GM19193 (cell line): ENCODE measurements around the gene SUPT20H.

Source experiments
- POLR2A ChIP-seq: IDR thresholded peaks from 4 replicates; pipeline ENCODE4 v1.6.1; 2011; ENCODE audit not compliant: insufficient read depth, insufficient read length; ENCODE audit errors: extremely low read depth

SUPT20H gene

DNA sequence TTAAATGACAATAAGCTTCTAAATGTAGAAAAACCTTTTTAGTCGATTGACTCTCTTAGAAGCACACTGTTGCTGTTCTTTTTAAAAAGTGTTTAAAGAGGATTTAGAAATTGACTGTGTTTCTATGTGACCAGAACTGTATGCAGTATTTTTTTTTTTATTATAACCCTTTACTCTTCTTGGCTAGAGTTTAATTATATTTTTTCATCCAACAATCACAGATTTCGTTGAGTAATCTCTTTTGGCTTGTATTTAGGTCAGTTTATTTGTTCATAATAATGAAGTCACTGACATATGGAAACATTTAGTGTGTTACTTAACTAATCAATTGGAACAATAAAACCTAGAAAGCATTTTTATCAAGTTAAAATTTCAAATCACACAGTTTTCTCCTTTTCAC lies 26.1 kb upstream of the SUPT20H start:
- no peak for TF ChIP-seq POLR2A

GRCh38 chr13:37076818-37077217 lies 17.3 kb upstream of the SUPT20H start:
- TF ChIP-seq POLR2A = no peak

- no peak for TF ChIP-seq POLR2A
Measured at GRCh38 chr13:37075164-37075563, 15.7 kb upstream of the SUPT20H start.

DNA sequence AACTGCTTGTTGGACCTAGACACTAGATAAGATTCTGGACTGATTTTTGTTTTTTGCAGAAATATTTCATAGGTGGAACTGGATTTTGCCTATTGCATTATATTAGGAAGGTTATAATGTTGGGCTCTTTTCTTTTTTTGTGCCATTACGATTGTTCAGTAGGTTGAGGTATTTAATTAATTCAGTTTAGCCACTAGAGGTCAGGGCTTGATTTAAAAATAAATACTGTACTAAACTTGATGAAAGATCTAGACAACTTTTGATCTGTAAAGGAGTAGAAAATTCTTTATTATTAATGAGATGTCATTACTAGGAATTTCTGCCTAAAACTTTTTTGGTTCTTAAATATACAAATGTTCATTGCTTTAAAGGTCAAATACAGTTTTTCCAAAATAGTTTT lies 15.2 kb upstream of the SUPT20H start:
- no peak for TF ChIP-seq POLR2A

- no peak for TF ChIP-seq POLR2A
Measured at GRCh38 chr13:37072024-37072423, 12.5 kb upstream of the SUPT20H start.

- TF ChIP-seq POLR2A = no peak
Measured at GRCh38 chr13:37070956-37071355, 11.5 kb upstream of the SUPT20H start.

- TF ChIP-seq POLR2A = no peak
Measured at GRCh38 chr13:37070145-37070695, 10.7 kb upstream of the SUPT20H start.

GRCh38 chr13:37069597-37070103 lies 10.2 kb upstream of the SUPT20H start:
- no peak for TF ChIP-seq POLR2A

DNA sequence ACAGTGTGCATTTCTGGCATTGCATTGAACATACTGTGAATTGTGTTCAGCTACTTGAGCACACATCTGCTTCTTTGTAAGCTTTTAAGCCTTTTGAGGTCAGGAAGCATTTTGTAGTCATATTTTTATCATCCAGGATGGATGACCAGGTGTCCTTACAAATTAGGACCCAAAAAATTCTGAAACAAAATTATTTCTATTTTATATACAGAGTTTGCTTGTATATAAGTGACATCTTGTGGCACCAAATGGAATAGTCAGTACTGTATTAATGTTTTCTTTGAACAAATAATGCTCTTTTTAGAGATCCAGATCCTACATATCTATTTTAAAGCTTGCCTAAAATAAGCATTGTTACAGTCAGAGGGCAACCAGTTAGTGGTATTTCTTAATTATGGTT lies 9.5 kb upstream of the SUPT20H start:
- TF ChIP-seq POLR2A = no peak

- TF ChIP-seq POLR2A = no peak
Measured at GRCh38 chr13:37067874-37068273, 8.4 kb upstream of the SUPT20H start.

DNA sequence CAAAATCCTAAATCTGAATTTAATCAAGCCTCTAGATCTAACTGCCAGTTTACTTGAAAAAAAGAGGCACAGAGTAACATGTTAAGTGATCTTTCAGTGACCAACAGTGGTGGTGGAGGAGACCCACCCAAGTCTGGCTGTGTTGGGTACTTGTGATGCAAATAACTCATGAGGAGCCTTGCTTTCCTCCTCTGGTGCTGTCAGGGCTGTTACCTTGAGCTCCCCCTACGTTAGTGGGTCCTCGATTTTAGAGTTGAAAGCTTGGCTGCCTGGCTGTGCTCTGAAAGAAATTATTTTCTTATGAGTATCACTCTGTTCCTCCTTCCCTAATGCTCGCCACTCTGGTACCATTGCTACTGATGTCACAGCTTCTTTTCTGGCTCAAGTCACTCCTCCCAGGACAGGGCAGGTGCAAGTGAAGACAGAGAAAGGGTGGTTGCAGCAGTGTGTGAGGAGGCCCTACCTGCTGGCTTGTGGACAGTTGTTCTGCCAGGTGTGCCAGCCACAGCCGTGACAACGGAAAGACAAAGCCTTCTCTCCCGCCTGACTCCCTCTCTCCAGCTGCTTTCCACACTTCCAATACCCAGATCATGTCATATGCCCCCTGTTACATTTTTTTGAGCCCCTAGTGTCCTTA lies 6.5 kb upstream of the SUPT20H start:
- no peak for TF ChIP-seq POLR2A

- TF ChIP-seq POLR2A = no peak
Measured at GRCh38 chr13:37059848-37060192, 332 bp upstream of the SUPT20H start.

GRCh38 chr13:37049810-37050209 lies 9.7 kb downstream of the SUPT20H start:
- TF ChIP-seq POLR2A = no peak

DNA sequence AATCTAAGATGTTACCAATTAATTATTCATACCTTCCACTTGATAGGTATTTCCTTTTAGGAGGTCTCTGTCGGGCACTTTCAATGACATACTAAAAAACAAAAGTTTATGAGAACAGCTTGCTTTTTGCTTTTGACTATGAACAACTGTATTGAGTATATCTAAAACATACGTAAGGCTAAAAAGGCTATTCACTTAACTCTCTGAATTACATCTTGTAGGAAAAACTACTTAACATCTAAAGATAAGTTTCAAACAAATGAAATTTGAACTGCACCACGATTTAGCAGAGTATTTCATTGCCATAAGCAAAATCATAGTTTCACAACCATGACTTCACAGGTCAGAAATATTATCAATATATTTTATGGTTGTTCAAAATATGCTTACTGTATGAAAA lies 11.6 kb downstream of the SUPT20H start:
- no peak for TF ChIP-seq POLR2A

DNA sequence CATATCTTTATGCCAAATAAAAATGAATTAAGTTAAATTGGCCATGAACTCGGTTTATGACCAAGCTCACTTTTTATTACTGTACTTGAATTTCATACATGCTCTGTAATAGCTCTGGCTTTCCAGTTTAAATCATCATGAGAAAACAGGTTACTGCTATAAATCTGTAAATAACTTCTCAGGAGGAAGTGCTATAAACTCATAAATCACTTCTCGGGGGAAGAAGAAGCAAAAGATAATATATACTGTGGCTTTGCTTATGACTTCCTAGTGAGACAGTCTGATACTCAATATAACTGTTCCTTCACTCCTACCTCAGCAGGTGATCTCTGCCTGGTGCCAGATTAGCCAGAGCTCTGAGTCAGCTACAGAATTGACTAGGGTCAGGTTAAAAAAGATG lies 12.5 kb downstream of the SUPT20H start:
- TF ChIP-seq POLR2A = no peak

DNA sequence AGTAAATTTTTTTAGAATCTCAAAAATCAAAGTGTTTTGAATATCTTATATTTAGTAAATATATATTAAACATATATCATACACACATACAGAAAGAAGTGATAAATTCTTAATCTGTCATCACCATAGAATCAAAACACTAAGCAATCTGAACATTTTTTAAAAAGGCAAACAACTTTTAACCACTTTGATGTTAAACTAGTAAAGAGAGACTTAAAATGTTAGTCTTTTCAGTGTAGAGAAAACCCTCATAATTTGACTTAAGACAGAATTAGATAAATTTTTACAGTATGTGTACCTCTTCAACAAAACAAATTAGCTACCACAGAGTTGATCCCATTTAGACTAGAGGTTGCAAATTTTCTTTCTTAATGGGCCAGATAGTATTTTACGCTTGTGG lies 13.4 kb downstream of the SUPT20H start:
- TF ChIP-seq POLR2A = no peak

- no peak for TF ChIP-seq POLR2A
Measured at GRCh38 chr13:37040789-37041188, 18.7 kb downstream of the SUPT20H start.
